Adrenal gland (tissue), 12 donors: ENCODE results near the gene PLEKHA5. TPM values are rescaled to one million over a fixed set of nuclear protein-coding genes. Genes with fewer than 3 reads are reported as not detected.
A peak's percentile ranks its signal among the peaks of the same experiment; 100 is the strongest.

ENCODE experiments used
- DNase-seq, 7 donors: peaks; one replicate each; pipeline ENCODE4 v3.0.0-alpha.2; 2019 to 2020
- H3K27ac ChIP-seq, 5 donors: fragments of 200-600 bp; sonication (generic) in 4 of 5; 1 replicate in 3 of 5; 2 replicates in 2 of 5; pipeline versions ENCODE4 v1.5.1 to v1.8.0; 2016 to 2020; ENCODE audit warnings: mild to moderate bottlenecking in 1 of 5
- H3K27me3 ChIP-seq: fragments of 200-600 bp; 2 replicates; pipeline ENCODE4 v1.8.0; 2021
- H3K36me3 ChIP-seq, 2 donors: fragments of 200-600 bp; replicated peaks in 1 of 2; 1 replicate in 1 of 2; 2 replicates in 1 of 2; pipeline versions ENCODE4 v1.5.1 to v1.8.0; 2018 to 2022
- H3K4me1 ChIP-seq, 2 donors: fragments of 200-600 bp; replicated peaks in 1 of 2; 1 replicate in 1 of 2; 2 replicates in 1 of 2; pipeline versions ENCODE4 v1.5.1 to v1.8.0; 2018 to 2021
- H3K4me3 ChIP-seq, 4 donors: fragments of 200-600 bp; sonication (generic) in 3 of 4; one replicate each; pipeline ENCODE4 v1.5.1; 2016 to 2018
- H3K9me3 ChIP-seq, 3 donors: fragments of 200-600 bp; sonication (generic) in 1 of 3; replicated peaks in 1 of 3; 1 replicate in 2 of 3; 2 replicates in 1 of 3; pipeline versions ENCODE4 v1.5.1 to v1.8.0; 2016 to 2021
- CTCF ChIP-seq, 6 experiments: fragments of 450-650 bp in 4 of 6; fragments of 200-600 bp in 2 of 6; sonication (generic) in 1 of 6; IDR thresholded peaks; 1 replicate in 5 of 6; 2 replicates in 1 of 6; pipeline versions ENCODE4 v1.5.1 to v1.8.0; 2016 to 2021; ENCODE audit warnings: antibody characterized with exemption in 6 of 6, mild to moderate bottlenecking in 2 of 6, moderate library complexity in 1 of 6
- POLR2A ChIP-seq, 2 donors: fragments of 450-650 bp; IDR thresholded peaks; one replicate each; pipeline ENCODE4 v1.6.1; 2017; ENCODE audit warnings: antibody characterized with exemption in 2 of 2, mild to moderate bottlenecking in 2 of 2, moderate library complexity in 1 of 2
- WGBS, 4 donors: extraction: QIAGEN DNeasy Blood & Tissue Kit in 2 of 4; methylation state at CpG; one replicate each; pipeline versions ENCODE4 v1.1.5 to v1.1.7; 2013 to 2017; 5-methylcytosine and 5-hydroxymethylcytosine counted together
- intact Hi-C, 2 donors: fragments of 100-400 bp; cut with DNase I; formaldehyde crosslinking; loops; one replicate each; pipeline versions ENCODE4 v1.14.1 to v1.15.0; 2022 to 2023
- polyA plus RNA-seq, 3 donors: library from polyadenylated mRNA; stranded (reverse); fragments of 200-250 nt in 2 of 3; fragments of 350-450 nt in 1 of 3; fragmentation: Illumina TruSeq in 1 of 3; extraction: RNeasy Lipid Tissue Mini Kit (QIAGEN cat#74804) in 1 of 3; gene quantifications; one replicate each; pipeline ENCODE4 v1.2.3, GENCODE V29; 2013 to 2014
- total RNA-seq, 9 donors: library from RNA; depleted of rRNA in 4 of 9; stranded (reverse); fragments of >200 nt in 4 of 9; fragments of 120-200 nt in 1 of 9; fragmentation: NEBNext Ultra II Directional in 1 of 9; extraction: Animal tissue kit (Norgen Biotek cat#: 25700) in 1 of 9; gene quantifications; one replicate each; pipeline versions ENCODE4 v1.1.0 to v1.2.4, GENCODE V29; 2013 to 2023
- donor health status: healthy with polysubstance abuse.
- donor health status: Bipolar disorder and iron deficiency.
- donor health status: DM: yes; HTN: yes; CAD: no.
- donor health status: DM: no; HTN: no; CAD: no.
- donor health status: DM: no; HTN: no; CAD: no.
- donor health status: DM: yes; HTN: yes; CAD: no.

Gene PLEKHA5
- total and polyA plus RNA-seq, 12 donors = 26.1 to 165 (median 95.7) TPM

GRCh38 chr12:19375888-19376287, 246.4 kb downstream of the PLEKHA5 start:
- intact Hi-C loops = no loop called here
- Histone ChIP-seq H3K27ac (no peak overlapping the region), H3K4me1 (no peaks in the 10 kb centered on the region), H3K4me3 (no peak overlapping the region), H3K36me3 (peaks cover 0 to 26% of the 10 kb centered on the region in 2 donors), H3K9me3 (no peaks in the 10 kb centered on the region), H3K27me3 (no peaks in the 10 kb centered on the region)
- DNase-seq = no peak
- TF ChIP-seq CTCF (IDR thresholded peaks at IDR 0.05) = no peak
- no peak for TF ChIP-seq POLR2A (IDR thresholded peaks at IDR 0.05)
- WGBS, 4 donors = 78 to 90% (median 82%) methylated on average over 2 of the region's 2 CpGs

GRCh38 chr12:19376691-19377090, 247.2 kb downstream of the PLEKHA5 start:
- Histone ChIP-seq H3K4me1 (peaks cover 0 to 2% of the 10 kb centered on the region in 2 donors), H3K27ac (no peak overlapping the region), H3K9me3 (no peaks in the 10 kb centered on the region), H3K4me3 (no peak overlapping the region), H3K27me3 (no peaks in the 10 kb centered on the region), H3K36me3 (peaks cover 0 to 20% of the 10 kb centered on the region in 2 donors)
- 90 to 93% (median 91%) methylated on average over 5 of the region's 5 CpGs for WGBS, 4 donors
- intact Hi-C loops = no loop called here
- TF ChIP-seq POLR2A (IDR thresholded peaks at IDR 0.05) = no peak
- no peak for TF ChIP-seq CTCF (IDR thresholded peaks at IDR 0.05)
- no peak for DNase-seq

GRCh38 chr12:19382111-19382526, 252.6 kb downstream of the PLEKHA5 start:
- Histone ChIP-seq H3K27ac (peak overlapping the region in 1 of 5 donors; percentile 18), H3K4me3 (no peak overlapping the region), H3K9me3 (no peaks in the 10 kb centered on the region), H3K36me3 (peaks cover 0 to 5% of the 10 kb centered on the region in 2 donors), H3K4me1 (peaks cover 0 to 9% of the 10 kb centered on the region in 2 donors), H3K27me3 (no peaks in the 10 kb centered on the region)
- 51 to 59% (median 56%) methylated on average over 4 of the region's 4 CpGs for WGBS, 4 donors
- no peak for TF ChIP-seq POLR2A (IDR thresholded peaks at IDR 0.05)
- no peak for TF ChIP-seq CTCF (IDR thresholded peaks at IDR 0.05)
- peak in 6 of 7 donors; percentile 32 to 60 (median 42) for DNase-seq
- intact Hi-C loops = no loop called here

GRCh38 chr12:19382563-19382962, 253.0 kb downstream of the PLEKHA5 start:
- Histone ChIP-seq H3K9me3 (no peaks in the 10 kb centered on the region), H3K36me3 (peaks cover 0 to 5% of the 10 kb centered on the region in 2 donors), H3K4me1 (peaks cover 0 to 9% of the 10 kb centered on the region in 2 donors), H3K27ac (peak overlapping the region in 1 of 5 donors; percentile 18), H3K4me3 (no peak overlapping the region), H3K27me3 (no peaks in the 10 kb centered on the region)
- no peak for TF ChIP-seq CTCF (IDR thresholded peaks at IDR 0.05)
- no peak for TF ChIP-seq POLR2A (IDR thresholded peaks at IDR 0.05)
- intact Hi-C loops = no loop called here
- 85 to 91% (median 88%) methylated on average over 9 of the region's 9 CpGs for WGBS, 4 donors
- peak in 2 of 7 donors; percentile 15 to 48 for DNase-seq
